ENCODE measurements around the gene BRF1. TPM values are rescaled to one million over a fixed set of nuclear protein-coding genes. Genes with fewer than 3 reads are reported as not detected.

The BRF1 gene
- total RNA-seq, 4 donors from 2014 or later, result 22.2 to 37.9 (median 26.2) TPM

DNA sequence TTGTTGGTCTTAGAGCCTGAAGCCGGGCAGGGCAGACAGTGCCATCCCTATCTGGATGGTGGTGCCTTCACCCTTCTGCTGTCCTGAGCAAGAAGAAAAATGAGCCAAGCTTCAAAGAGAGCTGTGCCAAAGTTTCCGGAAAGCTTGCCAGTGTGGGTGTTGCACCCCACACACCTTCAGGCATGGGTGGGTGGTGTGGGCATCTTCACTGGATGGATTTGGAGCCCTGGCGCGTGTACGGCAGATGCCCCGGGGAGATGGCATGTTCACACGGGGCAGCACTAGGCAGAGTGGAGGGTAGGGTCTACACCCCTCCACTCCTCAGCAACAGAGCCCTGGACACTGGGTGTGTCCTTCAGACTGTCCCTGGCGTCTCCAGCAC lies 46.8 kb upstream of the BRF1 start:
- 40 to 65% methylated on average over 3 to 6 of the region's 8 CpGs for WGBS, 2 donors
- no peak for DNase-seq
- TF ChIP-seq, protein P1, sequence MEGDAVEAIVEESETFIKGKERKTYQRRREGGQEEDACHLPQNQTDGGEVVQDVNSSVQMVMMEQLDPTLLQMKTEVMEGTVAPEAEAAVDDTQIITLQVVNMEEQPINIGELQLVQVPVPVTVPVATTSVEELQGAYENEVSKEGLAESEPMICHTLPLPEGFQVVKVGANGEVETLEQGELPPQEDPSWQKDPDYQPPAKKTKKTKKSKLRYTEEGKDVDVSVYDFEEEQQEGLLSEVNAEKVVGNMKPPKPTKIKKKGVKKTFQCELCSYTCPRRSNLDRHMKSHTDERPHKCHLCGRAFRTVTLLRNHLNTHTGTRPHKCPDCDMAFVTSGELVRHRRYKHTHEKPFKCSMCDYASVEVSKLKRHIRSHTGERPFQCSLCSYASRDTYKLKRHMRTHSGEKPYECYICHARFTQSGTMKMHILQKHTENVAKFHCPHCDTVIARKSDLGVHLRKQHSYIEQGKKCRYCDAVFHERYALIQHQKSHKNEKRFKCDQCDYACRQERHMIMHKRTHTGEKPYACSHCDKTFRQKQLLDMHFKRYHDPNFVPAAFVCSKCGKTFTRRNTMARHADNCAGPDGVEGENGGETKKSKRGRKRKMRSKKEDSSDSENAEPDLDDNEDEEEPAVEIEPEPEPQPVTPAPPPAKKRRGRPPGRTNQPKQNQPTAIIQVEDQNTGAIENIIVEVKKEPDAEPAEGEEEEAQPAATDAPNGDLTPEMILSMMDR (IDR thresholded peaks at IDR 0.05), result no peak
- TF ChIP-seq POLR2A (IDR thresholded peaks at IDR 0.05), result no peak
- Histone ChIP-seq H3K4me3 (no peak overlapping the region), H3K27me3 (no peaks in the 10 kb centered on the region), H3K9me3 (no peaks in the 10 kb centered on the region), H3K4me1 (peaks cover 0 to 23% (median 4%) of the 10 kb centered on the region in 3 donors), H3K36me3 (peaks cover 0 to 25% (median 0%) of the 10 kb centered on the region in 3 donors), H3K27ac (no peak overlapping the region)
- intact Hi-C loops (cut with DNase I), result loop anchor here (10.0 kb wide), 1 partner anchor 263 kb away; no protein-coding TSS in a partner anchor

DNA sequence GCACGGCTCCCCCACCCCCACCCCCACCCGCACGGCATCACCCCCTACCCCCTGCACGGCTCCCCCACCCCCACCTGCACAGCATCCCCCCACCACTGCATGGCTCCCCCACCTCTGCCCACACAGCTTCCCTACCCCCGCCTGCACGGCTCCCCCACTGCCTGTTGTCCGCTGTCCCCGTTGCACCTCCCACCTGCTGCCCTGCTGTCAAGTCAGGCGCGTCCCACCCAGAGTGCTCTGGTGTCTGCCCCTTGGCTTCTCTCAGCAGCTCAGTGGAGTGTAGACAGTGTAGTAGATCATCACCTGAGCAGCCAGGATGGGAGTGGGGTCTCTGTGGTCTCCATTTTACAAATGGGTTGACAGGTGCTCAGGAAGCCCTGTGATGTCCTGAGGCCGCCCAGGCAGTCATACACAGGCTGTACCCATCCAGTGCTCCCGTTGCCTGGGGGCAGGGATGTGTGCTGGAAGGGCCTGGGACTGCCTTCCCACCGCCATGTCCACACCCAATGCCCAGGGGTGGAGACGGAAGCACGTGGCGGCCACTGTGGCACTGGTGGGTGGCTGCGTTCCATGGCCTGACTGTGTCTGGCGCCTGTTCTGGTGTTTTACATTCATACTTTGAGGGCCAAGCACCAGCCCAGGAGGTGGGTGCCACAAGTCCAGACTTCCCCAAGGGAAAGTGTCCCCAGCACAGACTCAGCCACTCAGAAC lies 46.2 kb upstream of the BRF1 start:
- H3K9me3 ChIP-seq, result no peaks in the 10 kb centered on the region
- H3K27ac ChIP-seq, result no peak overlapping the region
- 90% methylated on average over 2 of the region's 18 CpGs; no CpG with 5 or more reads in 1 of the 2 donors for WGBS, 2 donors
- H3K4me3 ChIP-seq, result no peak overlapping the region
- intact Hi-C loops (cut with DNase I), result loop anchor here (10.0 kb wide), 1 partner anchor 262 kb away; no protein-coding TSS in a partner anchor
- H3K4me1 ChIP-seq, result peaks cover 0 to 21% (median 4%) of the 10 kb centered on the region in 3 donors
- no peak for DNase-seq
- TF ChIP-seq, protein P1 (IDR thresholded peaks at IDR 0.05), result no peak
- TF ChIP-seq POLR2A (IDR thresholded peaks at IDR 0.05), result no peak
- peaks cover 0 to 25% (median 0%) of the 10 kb centered on the region in 3 donors for H3K36me3 ChIP-seq
- H3K27me3 ChIP-seq, result no peaks in the 10 kb centered on the region

DNA sequence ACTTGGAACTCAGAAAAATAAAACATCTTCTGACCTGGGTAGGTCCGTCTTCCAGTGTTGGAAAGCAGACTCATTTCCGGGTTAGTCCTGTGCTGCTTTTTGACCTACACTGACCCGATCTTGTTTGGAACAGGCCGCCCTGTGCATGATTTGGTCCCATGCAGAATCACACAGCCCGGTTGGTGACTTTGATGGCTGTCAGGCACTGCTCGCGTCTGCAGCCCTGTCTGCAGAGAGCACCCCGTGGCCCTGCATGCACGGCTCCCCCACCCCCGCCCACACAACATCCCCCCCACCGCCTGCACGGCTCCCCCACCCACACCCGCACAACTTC lies 45.4 kb upstream of the BRF1 start:
- TF ChIP-seq, protein P1 (IDR thresholded peaks at IDR 0.05), result no peak
- no peak for TF ChIP-seq POLR2A (IDR thresholded peaks at IDR 0.05)
- peaks cover 0 to 24% (median under 1%) of the 10 kb centered on the region in 3 donors for H3K4me1 ChIP-seq
- 73 to 78% methylated on average over 6 to 8 of the region's 13 CpGs for WGBS, 2 donors
- DNase-seq, result no peak
- no peak overlapping the region for H3K27ac ChIP-seq
- H3K36me3 ChIP-seq, result peaks cover 0 to 25% (median 0%) of the 10 kb centered on the region in 3 donors
- intact Hi-C loops (cut with DNase I), result loop anchor here (10.0 kb wide), 1 partner anchor 261 kb away; no protein-coding TSS in a partner anchor
- no peak overlapping the region for H3K4me3 ChIP-seq
- H3K9me3 ChIP-seq, result no peaks in the 10 kb centered on the region
- no peaks in the 10 kb centered on the region for H3K27me3 ChIP-seq

DNA sequence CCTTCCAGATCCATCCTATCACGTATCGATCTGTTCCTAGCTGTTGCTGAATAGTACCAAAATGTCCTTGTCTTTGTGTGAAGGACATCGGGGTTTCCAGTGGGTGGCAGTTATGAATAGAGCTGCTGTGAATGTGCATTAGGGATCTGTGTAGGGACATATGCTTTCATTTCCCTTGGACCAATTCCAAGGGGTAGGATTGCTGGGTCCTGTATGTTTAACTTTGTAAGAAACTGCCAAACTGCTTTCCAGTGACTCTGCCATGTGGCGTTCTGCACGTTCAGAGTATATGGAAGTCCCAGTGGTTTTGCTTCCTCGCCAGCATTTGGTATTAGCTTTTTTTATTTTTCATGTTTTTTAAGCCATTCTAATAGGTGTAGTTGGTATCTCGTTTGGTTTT lies 42.4 kb upstream of the BRF1 start:
- Histone ChIP-seq H3K4me3 (no peak overlapping the region), H3K4me1 (peaks cover 4 to 37% (median 10%) of the 10 kb centered on the region in 3 donors), H3K27ac (no peak overlapping the region), H3K27me3 (no peaks in the 10 kb centered on the region), H3K36me3 (peaks cover 0 to 2% (median 0%) of the 10 kb centered on the region in 3 donors), H3K9me3 (no peaks in the 10 kb centered on the region)
- no peak for TF ChIP-seq POLR2A (IDR thresholded peaks at IDR 0.05)
- TF ChIP-seq, protein P1 (IDR thresholded peaks at IDR 0.05), result no peak
- no peak for DNase-seq
- WGBS, 2 donors, result 73 to 74% methylated on average over 7 of the region's 7 CpGs
- intact Hi-C loops (cut with DNase I), result loop anchor here (10.0 kb wide), 1 partner anchor 258 kb away; no protein-coding TSS in a partner anchor

Measured in esophagus squamous epithelium (tissue), 5 donors.